ENCODE data around the gene CD93. TPM values are rescaled to one million over a fixed set of nuclear protein-coding genes. Genes with fewer than 3 reads are reported as not detected.

Gene CD93
- total and polyA plus RNA-seq, 7 donors = 7.7 to 35.7 (median 17.6) TPM

GRCh38 chr20:23062632-23063031, 23.5 kb downstream of the CD93 start:
- Histone ChIP-seq H3K27me3 (ENCODE audit: insufficient read depth in 3 of 3, low read length in 2 of 3) (no peaks in the 10 kb centered on the region), H3K36me3 (ENCODE audit: insufficient read depth in 1 of 2, low read depth in 1 of 2) (no peaks in the 10 kb centered on the region), H3K4me1 (peaks cover 30% of the 10 kb centered on the region), H3K9me3 (no peaks in the 10 kb centered on the region), H3K27ac (no peak overlapping the region), H3K4me3 (no peak overlapping the region)
- intact Hi-C loops (cut with DNase I) = no loop called here
- DNase-seq (no peak), ATAC-seq (no peak)
- no peak for TF ChIP-seq CTCF (IDR thresholded peaks at IDR 0.05)

GRCh38 chr20:23061734-23062561, 24.2 kb downstream of the CD93 start:
- ATAC-seq (peak; percentile 84 to 90 (median 88)), DNase-seq (peak; percentile 44 to 62)
- no peaks in the 10 kb centered on the region for H3K36me3 ChIP-seq (ENCODE audit: insufficient read depth in 1 of 2, low read depth in 1 of 2)
- H3K27ac ChIP-seq = peak overlapping the region; percentile 62
- intact Hi-C loops (cut with DNase I) = loop anchor here in 1 of 2 donors (2.0 kb wide), 1 partner anchor 63 kb away; no protein-coding TSS in a partner anchor
- 6 to 8% (median 6%) methylated on average over 8 of the region's 8 CpGs for WGBS, 3 donors
- no peak overlapping the region for H3K4me3 ChIP-seq
- peak; percentile 47 for TF ChIP-seq CTCF (IDR thresholded peaks at IDR 0.05)
- H3K27me3 ChIP-seq (ENCODE audit: insufficient read depth in 3 of 3, low read length in 2 of 3) = no peaks in the 10 kb centered on the region
- peaks cover 30% of the 10 kb centered on the region for H3K4me1 ChIP-seq
- H3K9me3 ChIP-seq = no peaks in the 10 kb centered on the region

- peaks cover 30% of the 10 kb centered on the region for H3K4me1 ChIP-seq
- H3K4me3 ChIP-seq = no peak overlapping the region
- intact Hi-C loops (cut with DNase I) = loop anchor here in 1 of 2 donors (2.0 kb wide), 1 partner anchor 64 kb away; no protein-coding TSS in a partner anchor
- 36 to 39% (median 36%) methylated on average over 5 of the region's 5 CpGs for WGBS, 3 donors
- H3K27me3 ChIP-seq (ENCODE audit: insufficient read depth in 3 of 3, low read length in 2 of 3) = no peaks in the 10 kb centered on the region
- TF ChIP-seq CTCF (IDR thresholded peaks at IDR 0.05) = no peak
- ATAC-seq = peak in 2 of 4 donors; percentile 18 to 30
- no peaks in the 10 kb centered on the region for H3K36me3 ChIP-seq (ENCODE audit: insufficient read depth in 1 of 2, low read depth in 1 of 2)
- H3K27ac ChIP-seq = peak overlapping the region; percentile 62
- H3K9me3 ChIP-seq = no peaks in the 10 kb centered on the region
- no peak for DNase-seq
These were observed 24.9 kb downstream of the CD93 start for GRCh38 chr20:23061262-23061661.

- Histone ChIP-seq H3K4me3 (no peak overlapping the region), H3K27me3 (ENCODE audit: insufficient read depth in 3 of 3, low read length in 2 of 3) (no peaks in the 10 kb centered on the region), H3K36me3 (ENCODE audit: insufficient read depth in 1 of 2, low read depth in 1 of 2) (no peaks in the 10 kb centered on the region), H3K9me3 (no peaks in the 10 kb centered on the region), H3K4me1 (peaks cover 30% of the 10 kb centered on the region), H3K27ac (peak overlapping the region; percentile 62)
- intact Hi-C loops (cut with DNase I) = loop anchor here in 1 of 2 donors (2.0 kb wide), 1 partner anchor 64 kb away; no protein-coding TSS in a partner anchor
- 84 to 85% (median 85%) methylated on average over 4 of the region's 4 CpGs for WGBS, 3 donors
- DNase-seq (no peak), ATAC-seq (no peak)
- TF ChIP-seq CTCF (IDR thresholded peaks at IDR 0.05) = no peak
These were observed 25.5 kb downstream of the CD93 start for GRCh38 chr20:23060629-23061028.

Measured in psoas muscle (tissue), 8 donors.